H1 (cell line): ENCODE data around the gene IGF2R. TPM values are rescaled to one million over a fixed set of nuclear protein-coding genes. Genes with fewer than 3 reads are reported as not detected.

ENCODE experiments used
- CTCF ChIA-PET: fragments of 300-600 bp; sonication (Branson Sonifier 250); formaldehyde crosslinking; loops from one replicate; lab custom pipeline; 2021; ENCODE audit not compliant: partially characterized antibody; lab: Charles Lee
- POLR2A ChIA-PET: fragments of 300-600 bp; sonication (Branson Sonifier 250); formaldehyde crosslinking; loops from one replicate; lab custom pipeline; 2021; ENCODE audit warnings: inconsistent platforms; ENCODE audit not compliant: partially characterized antibody; lab: Charles Lee
- DNase-seq, 2 experiments: peaks; one replicate each; pipeline versions ENCODE4 v3.0.0 to v3.0.0-alpha.2; 2010 to 2022; ENCODE audit warnings: low spot score in 2 of 2, low read depth in 1 of 2, mixed read lengths in 1 of 2
- FAIRE-seq: peaks from 2 replicates; lab custom pipeline; 2011; peaks lifted over from hg19 to GRCh38; lab: Jason Lieb, UNC
- H2AFZ ChIP-seq: 2 replicates; pipeline ENCODE4 v1.8.1; 2012; ENCODE audit warnings: low read length, inconsistent platforms
- H2AK5ac ChIP-seq: 2 replicates; pipeline ENCODE4 v1.6.1; 2013; ENCODE audit warnings: low read depth, low read length
- H2BK120ac ChIP-seq: replicated peaks from 2 replicates; pipeline ENCODE3; 2013; ENCODE audit warnings: low read depth, low read length, inconsistent platforms
- H2BK12ac ChIP-seq: 2 replicates; pipeline ENCODE4 v1.6.1; 2013; ENCODE audit warnings: low read depth, low read length
- H2BK15ac ChIP-seq: 2 replicates; pipeline ENCODE4 v1.6.1; 2013; ENCODE audit warnings: low read length
- H2BK20ac ChIP-seq: 2 replicates; pipeline ENCODE4 v1.6.1; 2013; ENCODE audit warnings: low read length
- H2BK5ac ChIP-seq: 2 replicates; pipeline ENCODE4 v1.6.1; 2013; ENCODE audit warnings: low read depth, low read length
- H3K14ac ChIP-seq: 2 replicates; pipeline ENCODE4 v1.6.1; 2013; ENCODE audit warnings: inconsistent platforms; ENCODE audit not compliant: insufficient read length
- H3K18ac ChIP-seq: 2 replicates; pipeline ENCODE4 v1.6.1; 2013; ENCODE audit warnings: low read length; ENCODE audit errors: extremely low read depth
- H3K23ac ChIP-seq: 2 replicates; pipeline ENCODE4 v1.6.1; 2013; ENCODE audit warnings: inconsistent platforms; ENCODE audit not compliant: insufficient read length
- H3K23me2 ChIP-seq: 2 replicates; pipeline ENCODE4 v1.6.1; 2013; ENCODE audit warnings: low read depth, low read length
- H3K27ac ChIP-seq: 2 replicates; pipeline ENCODE4 v1.6.1; 2011; ENCODE audit warnings: low read depth, low read length, inconsistent platforms
- H3K27me3 ChIP-seq, 4 experiments: replicated peaks in 1 of 4; 1 replicate in 1 of 4; 2 replicates in 3 of 4; pipeline versions ENCODE4 v1.6.1 to v1.8.1; 2011 to 2013; ENCODE audit warnings: low read length in 3 of 4, mild to moderate bottlenecking in 3 of 4, inconsistent platforms in 2 of 4, mixed read lengths in 2 of 4, moderate library complexity in 1 of 4; ENCODE audit not compliant: control insufficient read depth in 3 of 4, insufficient read depth in 3 of 4; ENCODE audit errors: extremely low read depth in 1 of 4
- H3K36me3 ChIP-seq, 4 experiments: 2 replicates each; pipeline versions ENCODE4 v1.6.1 to v1.8.1; 2011 to 2013; ENCODE audit warnings: mild to moderate bottlenecking in 4 of 4, low read length in 3 of 4, moderate library complexity in 2 of 4, control low read depth in 1 of 4, inconsistent platforms in 1 of 4; ENCODE audit not compliant: insufficient read depth in 4 of 4, control insufficient read depth in 2 of 4
- H3K4ac ChIP-seq: replicated peaks from 2 replicates; pipeline ENCODE3; 2013; ENCODE audit warnings: low read length, low read depth, mixed read lengths, inconsistent platforms; ENCODE audit not compliant: insufficient read length
- H3K4me1 ChIP-seq, 4 experiments: replicated peaks in 1 of 4; 1 replicate in 1 of 4; 2 replicates in 3 of 4; pipeline versions ENCODE4 v1.6.1 to v1.8.1; 2011 to 2013; ENCODE audit warnings: low read length in 3 of 4, inconsistent platforms in 2 of 4, mixed read lengths in 1 of 4; ENCODE audit not compliant: insufficient read depth in 4 of 4, control insufficient read depth in 3 of 4
- H3K4me2 ChIP-seq, 2 experiments: 2 replicates each; pipeline versions ENCODE4 v1.6.1 to v1.8.1; 2011 to 2013; ENCODE audit warnings: low read depth in 2 of 2, low read length in 2 of 2, control low read depth in 1 of 2, inconsistent platforms in 1 of 2, mild to moderate bottlenecking in 1 of 2; ENCODE audit not compliant: insufficient read depth in 1 of 2
- H3K4me3 ChIP-seq, 4 experiments: fragments of 200-600, 300-600 bp in 1 of 4; sonication (generic), shearing (Covaris generic), sonication (Bioruptor Twin) in 1 of 4; 2 replicates each; pipeline versions ENCODE4 v1.5.1 to v1.8.1; 2011 to 2016; ENCODE audit warnings: low read length in 4 of 4, low read depth in 3 of 4, control low read depth in 2 of 4, inconsistent platforms in 2 of 4, mild to moderate bottlenecking in 2 of 4, mixed read lengths in 1 of 4, moderate library complexity in 1 of 4; ENCODE audit not compliant: insufficient read depth in 2 of 4; ENCODE audit errors: extremely low read depth in 1 of 4
- H3K56ac ChIP-seq: replicated peaks from 2 replicates; pipeline ENCODE3; 2013; ENCODE audit warnings: low read depth, mild to moderate bottlenecking, mixed read lengths, low read length, inconsistent platforms; ENCODE audit not compliant: insufficient read length
- H3K79me1 ChIP-seq: 2 replicates; pipeline ENCODE4 v1.6.1; 2013; ENCODE audit warnings: low read depth, low read length, control low read depth
- H3K79me2 ChIP-seq, 2 experiments: 2 replicates each; pipeline versions ENCODE4 v1.6.1 to v1.8.1; 2012 to 2013; ENCODE audit warnings: low read length in 2 of 2, mild to moderate bottlenecking in 2 of 2, inconsistent platforms in 1 of 2; ENCODE audit not compliant: insufficient read depth in 2 of 2, control insufficient read depth in 1 of 2
- H3K9ac ChIP-seq, 4 experiments: replicated peaks in 1 of 4; 1 replicate in 1 of 4; 2 replicates in 3 of 4; pipeline versions ENCODE4 v1.6.1 to v1.8.1; 2011 to 2013; ENCODE audit warnings: low read depth in 3 of 4, low read length in 3 of 4, control low read depth in 2 of 4, mild to moderate bottlenecking in 2 of 4, moderate library complexity in 2 of 4, inconsistent platforms in 1 of 4; ENCODE audit errors: extremely low read depth in 1 of 4
- H3K9me3 ChIP-seq, 2 experiments: 2 replicates each; pipeline versions ENCODE4 v1.6.1 to v1.8.1; 2012 to 2013; ENCODE audit warnings: mild to moderate bottlenecking in 2 of 2, moderate library complexity in 2 of 2, control low read depth in 1 of 2, inconsistent platforms in 1 of 2, low read depth in 1 of 2, low read length in 1 of 2, mixed read lengths in 1 of 2; ENCODE audit not compliant: insufficient read depth in 2 of 2
- H4K20me1 ChIP-seq, 2 experiments: replicated peaks in 1 of 2; 2 replicates each; pipeline versions ENCODE3 to v1.8.1; 2011 to 2013; ENCODE audit warnings: inconsistent platforms in 2 of 2, low read length in 2 of 2, mild to moderate bottlenecking in 1 of 2; ENCODE audit not compliant: insufficient read depth in 2 of 2, control insufficient read depth in 1 of 2
- H4K5ac ChIP-seq: 2 replicates; pipeline ENCODE4 v1.6.1; 2013; ENCODE audit warnings: low read length, low read depth, mixed read lengths, inconsistent platforms; ENCODE audit not compliant: insufficient read length
- H4K8ac ChIP-seq: 2 replicates; pipeline ENCODE4 v1.8.0; 2013; ENCODE audit warnings: mild to moderate bottlenecking, moderate library complexity, low read length, inconsistent platforms; ENCODE audit not compliant: insufficient read depth; ENCODE audit errors: extremely low read depth
- H4K91ac ChIP-seq: replicated peaks from 2 replicates; pipeline ENCODE3; 2013; ENCODE audit warnings: low read length, mixed read lengths, inconsistent platforms; ENCODE audit not compliant: insufficient read length
- ASH2L ChIP-seq: fragments of 200-600, 300-600 bp; sonication (generic); IDR thresholded peaks from one replicate; pipeline ENCODE4 v1.7.1; 2017; ENCODE audit warnings: low read length
- CHD2 ChIP-seq: IDR thresholded peaks from 2 replicates; pipeline ENCODE4 v1.6.1; 2012; ENCODE audit warnings: low read length, improper control_type of control experiment
- JUN ChIP-seq: IDR thresholded peaks from 2 replicates; pipeline ENCODE4 v1.6.1; 2011; ENCODE audit warnings: low read depth, mild to moderate bottlenecking, improper control_type of control experiment, low read length
- JUND ChIP-seq: IDR thresholded peaks from 2 replicates; pipeline ENCODE4 v1.6.1; 2011; ENCODE audit warnings: mild to moderate bottlenecking, improper control_type of control experiment, low read length
- POLR2A ChIP-seq, 2 experiments: IDR thresholded peaks; 1 replicate in 1 of 2; 2 replicates in 1 of 2; pipeline ENCODE4 v1.6.1; 2011; ENCODE audit warnings: low read depth in 2 of 2, low read length in 2 of 2, mild to moderate bottlenecking in 2 of 2; ENCODE audit errors: control extremely low read depth in 1 of 2
- RAD21 ChIP-seq, 2 experiments: IDR thresholded peaks in 1 of 2; conservative IDR thresholded peaks in 1 of 2; 2 replicates each; pipeline ENCODE4 v1.6.1; 2011; ENCODE audit warnings: low read depth in 2 of 2, low read length in 2 of 2, improper control_type of control experiment in 1 of 2, inconsistent platforms in 1 of 2, mild to moderate bottlenecking in 1 of 2, moderate library complexity in 1 of 2
- SIN3A ChIP-seq, 2 experiments: IDR thresholded peaks in 1 of 2; conservative IDR thresholded peaks in 1 of 2; 2 replicates each; pipeline ENCODE4 v1.6.1; 2011 to 2012; ENCODE audit warnings: low read length in 2 of 2, improper control_type of control experiment in 1 of 2, low read depth in 1 of 2, mild to moderate bottlenecking in 1 of 2
- TBP ChIP-seq: IDR thresholded peaks from 2 replicates; pipeline ENCODE4 v1.6.1; 2011; ENCODE audit warnings: low read depth, low read length, improper control_type of control experiment
- USF2 ChIP-seq: IDR thresholded peaks from 2 replicates; pipeline ENCODE4 v1.6.1; 2011; ENCODE audit warnings: low read length, improper control_type of control experiment
- WGBS, 2 experiments: shearing (Covaris generic) in 1 of 2; methylation state at CpG; one replicate each; pipeline versions ENCODE4 v1.1.6 to v1.1.7; 2013 to 2015; ENCODE audit warnings: low lambda C conversion rate in 2 of 2, mixed read lengths in 2 of 2, inconsistent platforms in 1 of 2, low coverage in 1 of 2, missing lambda C conversion rate in 1 of 2; ENCODE audit not compliant: insufficient replicate concordance in 2 of 2, insufficient coverage in 1 of 2, insufficient read length in 1 of 2; ENCODE audit errors: extremely low coverage in 1 of 2, missing lambda C conversion rate in 1 of 2; 5-methylcytosine and 5-hydroxymethylcytosine counted together
- polyA plus RNA-seq, 7 experiments: library from polyadenylated mRNA; depleted of rRNA in 3 of 7; stranded (reverse) in 5 of 7; unstranded in 2 of 7; fragments of >200 nt in 5 of 7; fragments of 200-250 nt in 2 of 7; gene quantifications; 1 replicate in 5 of 7; 2 replicates in 1 of 7; 4 replicates in 1 of 7; pipeline versions ENCODE4 v1.2.1 to v1.2.3, GENCODE V29; 2011 to 2013; ENCODE audit warnings: missing spikeins in 2 of 7, mixed read lengths in 2 of 7
- total RNA-seq: library from RNA; stranded (reverse); fragmentation: NEBNext Ultra II Directional; extraction: Animal tissue kit (Norgen Biotek cat#: 25700); gene quantifications from 2 replicates; pipeline ENCODE4 v1.2.1, GENCODE V29; 2021
- TF ChIP-seq, protein P1 (sequence below), 3 experiments: IDR thresholded peaks; 1 replicate in 2 of 3; 2 replicates in 1 of 3; pipeline versions ENCODE4 v1.5.1 to v1.6.1; 2011; ENCODE audit warnings: low read length in 3 of 3, mild to moderate bottlenecking in 3 of 3, inconsistent platforms in 2 of 3, low read depth in 1 of 3, moderate library complexity in 1 of 3; ENCODE audit not compliant: insufficient read depth in 1 of 3; ENCODE audit errors: control extremely low read depth in 1 of 3
- TF ChIP-seq, protein P2 (sequence below): IDR thresholded peaks from 2 replicates; pipeline ENCODE4 v1.6.1; 2012; ENCODE audit warnings: inconsistent platforms

IGF2R gene
- total and polyA plus RNA-seq, 2 of the 8 experiments (the other 6 are each of a cell fraction or from before 2014, with no cell fraction given): 20.6 to 74.1 TPM

GRCh38 chr6:159919800-159920199 is 49.1 kb upstream of the IGF2R start:
- H4K20me1 ChIP-seq: no peaks in the 10 kb centered on the region
- H3K23ac ChIP-seq: no peak overlapping the region
- H3K4me1 ChIP-seq: no peaks in the 10 kb centered on the region
- no peak overlapping the region for H2BK15ac ChIP-seq
- no peak overlapping the region for H2BK120ac ChIP-seq
- ChIA-PET CTCF (no interaction called here), POLR2A (no interaction called here)
- no peak overlapping the region for H3K9ac ChIP-seq
- WGBS, 2 experiments: 88% methylated on average over 6 of the region's 6 CpGs; no CpG with 5 or more reads in 1 of the 2 experiments
- no peak overlapping the region for H3K4me3 ChIP-seq
- no peaks in the 10 kb centered on the region for H3K36me3 ChIP-seq
- FAIRE-seq: no peak
- no peak overlapping the region for H3K27ac ChIP-seq
- no peak overlapping the region for H3K4ac ChIP-seq
- no peak overlapping the region for H2BK5ac ChIP-seq
- no peaks in the 10 kb centered on the region for H3K79me1 ChIP-seq
- no peak overlapping the region for H3K4me2 ChIP-seq
- H3K23me2 ChIP-seq: no peaks in the 10 kb centered on the region
- no peak overlapping the region for H2BK12ac ChIP-seq
- no peak overlapping the region for H3K14ac ChIP-seq
- TF ChIP-seq TBP: no peak
- TF ChIP-seq ASH2L: no peak
- no peak for TF ChIP-seq POLR2A (IDR thresholded peaks at IDR 0.05; ENCODE audit: control extremely low read depth in 1 of 2, low read depth in 2 of 2, low read length in 2 of 2)
- TF ChIP-seq RAD21 (IDR thresholded peaks at IDR 0.05 in 1 of 2, conservative IDR thresholded peaks at IDR 0.05 in 1 of 2; ENCODE audit: low read depth in 2 of 2, low read length in 2 of 2): no peak
- TF ChIP-seq, protein P1, sequence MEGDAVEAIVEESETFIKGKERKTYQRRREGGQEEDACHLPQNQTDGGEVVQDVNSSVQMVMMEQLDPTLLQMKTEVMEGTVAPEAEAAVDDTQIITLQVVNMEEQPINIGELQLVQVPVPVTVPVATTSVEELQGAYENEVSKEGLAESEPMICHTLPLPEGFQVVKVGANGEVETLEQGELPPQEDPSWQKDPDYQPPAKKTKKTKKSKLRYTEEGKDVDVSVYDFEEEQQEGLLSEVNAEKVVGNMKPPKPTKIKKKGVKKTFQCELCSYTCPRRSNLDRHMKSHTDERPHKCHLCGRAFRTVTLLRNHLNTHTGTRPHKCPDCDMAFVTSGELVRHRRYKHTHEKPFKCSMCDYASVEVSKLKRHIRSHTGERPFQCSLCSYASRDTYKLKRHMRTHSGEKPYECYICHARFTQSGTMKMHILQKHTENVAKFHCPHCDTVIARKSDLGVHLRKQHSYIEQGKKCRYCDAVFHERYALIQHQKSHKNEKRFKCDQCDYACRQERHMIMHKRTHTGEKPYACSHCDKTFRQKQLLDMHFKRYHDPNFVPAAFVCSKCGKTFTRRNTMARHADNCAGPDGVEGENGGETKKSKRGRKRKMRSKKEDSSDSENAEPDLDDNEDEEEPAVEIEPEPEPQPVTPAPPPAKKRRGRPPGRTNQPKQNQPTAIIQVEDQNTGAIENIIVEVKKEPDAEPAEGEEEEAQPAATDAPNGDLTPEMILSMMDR (IDR thresholded peaks at IDR 0.05; ENCODE audit: control extremely low read depth in 1 of 3, insufficient read depth in 1 of 3, low read depth in 1 of 3, low read length in 3 of 3): no peak
- no peak for TF ChIP-seq JUN
- no peak for TF ChIP-seq CHD2
- no peak for TF ChIP-seq USF2
- no peak for TF ChIP-seq SIN3A (conservative IDR thresholded peaks at IDR 0.05 in 1 of 2, IDR thresholded peaks at IDR 0.05 in 1 of 2; ENCODE audit: low read depth in 1 of 2, low read length in 2 of 2)
- TF ChIP-seq, protein P2, sequence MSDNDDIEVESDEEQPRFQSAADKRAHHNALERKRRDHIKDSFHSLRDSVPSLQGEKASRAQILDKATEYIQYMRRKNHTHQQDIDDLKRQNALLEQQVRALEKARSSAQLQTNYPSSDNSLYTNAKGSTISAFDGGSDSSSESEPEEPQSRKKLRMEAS: no peak
- TF ChIP-seq JUND: no peak
- no peak overlapping the region for H2AFZ ChIP-seq
- no peak overlapping the region for H2AK5ac ChIP-seq
- no peaks in the 10 kb centered on the region for H3K79me2 ChIP-seq
- H4K91ac ChIP-seq: no peak overlapping the region
- H3K27me3 ChIP-seq: no peaks in the 10 kb centered on the region
- no peak overlapping the region for H3K56ac ChIP-seq
- no peak overlapping the region for H4K5ac ChIP-seq
- H4K8ac ChIP-seq: no peak overlapping the region
- no peak overlapping the region for H2BK20ac ChIP-seq
- no peak overlapping the region for H3K18ac ChIP-seq
- peaks cover 0 to 3% of the 10 kb centered on the region in 2 experiments; a peak in 1 of 4 replicates for H3K9me3 ChIP-seq
- no peak for DNase-seq
